B cell (primary cell): ENCODE data around the gene RBKS.

Source experiments
- EZH2 ChIP-seq: IDR thresholded peaks from 2 replicates; pipeline ENCODE4 v1.6.1; 2012; ENCODE audit warnings: borderline replicate concordance, low read depth, mild to moderate bottlenecking, moderate library complexity, low read length; ENCODE audit not compliant: insufficient read depth, poor library complexity, severe bottlenecking
- TF ChIP-seq, protein P1 (sequence below): fragments of 200-600 bp; IDR thresholded peaks from one replicate; pipeline ENCODE4 v1.8.0; 2022; ENCODE audit warnings: antibody characterized with exemption, mild to moderate bottlenecking

DNA sequence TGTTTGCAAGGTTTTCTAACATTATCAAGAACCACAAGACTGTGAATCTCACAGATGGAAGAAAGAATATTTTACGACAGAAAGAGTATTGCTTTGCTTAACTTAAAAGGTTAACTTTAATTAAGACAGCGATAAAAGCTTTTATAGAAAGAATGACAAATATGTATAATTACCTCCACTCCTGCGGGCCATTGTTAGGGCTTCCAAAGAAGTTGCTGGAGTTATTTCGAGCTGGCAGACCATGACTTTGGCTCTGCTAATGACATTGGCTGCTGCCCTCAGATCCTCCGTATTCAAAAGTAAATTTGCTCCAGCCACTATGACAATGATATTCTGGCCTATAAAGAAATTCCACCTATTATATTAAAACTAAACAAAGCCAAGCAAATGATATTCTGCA, 47.3 kb downstream of the RBKS start:
- TF ChIP-seq, protein P1, sequence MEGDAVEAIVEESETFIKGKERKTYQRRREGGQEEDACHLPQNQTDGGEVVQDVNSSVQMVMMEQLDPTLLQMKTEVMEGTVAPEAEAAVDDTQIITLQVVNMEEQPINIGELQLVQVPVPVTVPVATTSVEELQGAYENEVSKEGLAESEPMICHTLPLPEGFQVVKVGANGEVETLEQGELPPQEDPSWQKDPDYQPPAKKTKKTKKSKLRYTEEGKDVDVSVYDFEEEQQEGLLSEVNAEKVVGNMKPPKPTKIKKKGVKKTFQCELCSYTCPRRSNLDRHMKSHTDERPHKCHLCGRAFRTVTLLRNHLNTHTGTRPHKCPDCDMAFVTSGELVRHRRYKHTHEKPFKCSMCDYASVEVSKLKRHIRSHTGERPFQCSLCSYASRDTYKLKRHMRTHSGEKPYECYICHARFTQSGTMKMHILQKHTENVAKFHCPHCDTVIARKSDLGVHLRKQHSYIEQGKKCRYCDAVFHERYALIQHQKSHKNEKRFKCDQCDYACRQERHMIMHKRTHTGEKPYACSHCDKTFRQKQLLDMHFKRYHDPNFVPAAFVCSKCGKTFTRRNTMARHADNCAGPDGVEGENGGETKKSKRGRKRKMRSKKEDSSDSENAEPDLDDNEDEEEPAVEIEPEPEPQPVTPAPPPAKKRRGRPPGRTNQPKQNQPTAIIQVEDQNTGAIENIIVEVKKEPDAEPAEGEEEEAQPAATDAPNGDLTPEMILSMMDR: no peak
- no peak for TF ChIP-seq EZH2
